Gastrocnemius medialis (tissue), 4 donors: ENCODE results near the gene IFFO2.

Experiments used
- CTCF ChIP-seq, 5 experiments: fragments of 450-650 bp in 3 of 5; fragments of 200-600 bp in 2 of 5; sonication (generic) in 2 of 5; IDR thresholded peaks in 4 of 5; conservative IDR thresholded peaks in 1 of 5; 1 replicate in 4 of 5; 2 replicates in 1 of 5; pipeline ENCODE4 v1.5.1; 2016 to 2019; ENCODE audit warnings: antibody characterized with exemption in 5 of 5, mild to moderate bottlenecking in 3 of 5, moderate library complexity in 3 of 5
- POLR2A ChIP-seq, 2 donors: fragments of 450-650 bp; IDR thresholded peaks; one replicate each; pipeline ENCODE4 v1.6.1; 2017; ENCODE audit warnings: antibody characterized with exemption in 2 of 2, mild to moderate bottlenecking in 2 of 2, moderate library complexity in 2 of 2

- TF ChIP-seq CTCF (IDR thresholded peaks at IDR 0.05 in 4 of 5, conservative IDR thresholded peaks at IDR 0.05 in 1 of 5) (no peak), POLR2A (IDR thresholded peaks at IDR 0.05) (no peak)
Measured at GRCh38 chr1:18868354-18868753, 88.1 kb downstream of the IFFO2 start.
